ENCODE results near the gene CRP.
"Not testable (repeated sequence)": the region's sequence is repeated elsewhere in the genome, so short reads cannot be mapped to it uniquely, and the experiment has no call there.

CRP gene

DNA sequence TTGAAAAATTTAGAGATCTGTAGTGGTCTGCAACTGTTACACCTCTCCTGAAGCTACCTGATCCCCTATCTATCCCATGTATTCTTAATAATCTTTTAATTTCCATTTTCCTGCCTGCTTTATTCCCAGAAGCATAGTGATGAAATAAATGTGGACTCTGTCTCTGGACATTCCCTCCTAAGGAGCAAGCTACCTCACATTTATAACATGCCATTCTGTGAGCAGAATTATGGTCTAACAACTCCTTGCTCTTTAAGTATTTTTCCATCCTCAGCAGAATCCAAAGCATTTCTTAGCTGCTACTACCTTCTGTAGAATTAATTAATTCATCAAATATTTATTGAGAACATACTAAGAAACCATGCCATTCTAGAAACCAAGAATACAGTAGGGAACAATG lies 15.1 kb downstream of the CRP start:
- DNase-seq = no peak

DNA sequence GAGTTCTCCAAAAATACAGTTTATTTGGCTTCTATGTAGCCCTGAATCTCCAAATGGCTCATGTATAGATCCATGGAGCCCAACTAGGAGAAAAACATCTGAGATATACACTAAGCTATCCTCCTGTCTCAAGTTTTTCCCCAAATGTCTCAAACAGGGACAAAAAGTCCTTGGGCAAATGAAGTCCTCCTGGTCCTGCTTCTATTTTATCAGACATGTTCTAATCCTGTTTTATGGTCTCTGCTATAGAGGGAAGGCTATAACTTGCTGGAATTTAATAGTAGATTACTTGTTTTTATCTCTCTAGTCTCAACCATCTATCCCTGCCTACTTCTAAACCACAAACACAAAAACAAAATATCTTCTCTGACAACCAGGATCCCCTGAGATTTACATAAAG lies 26.9 kb downstream of the CRP start:
- DNase-seq = no peak

DNA sequence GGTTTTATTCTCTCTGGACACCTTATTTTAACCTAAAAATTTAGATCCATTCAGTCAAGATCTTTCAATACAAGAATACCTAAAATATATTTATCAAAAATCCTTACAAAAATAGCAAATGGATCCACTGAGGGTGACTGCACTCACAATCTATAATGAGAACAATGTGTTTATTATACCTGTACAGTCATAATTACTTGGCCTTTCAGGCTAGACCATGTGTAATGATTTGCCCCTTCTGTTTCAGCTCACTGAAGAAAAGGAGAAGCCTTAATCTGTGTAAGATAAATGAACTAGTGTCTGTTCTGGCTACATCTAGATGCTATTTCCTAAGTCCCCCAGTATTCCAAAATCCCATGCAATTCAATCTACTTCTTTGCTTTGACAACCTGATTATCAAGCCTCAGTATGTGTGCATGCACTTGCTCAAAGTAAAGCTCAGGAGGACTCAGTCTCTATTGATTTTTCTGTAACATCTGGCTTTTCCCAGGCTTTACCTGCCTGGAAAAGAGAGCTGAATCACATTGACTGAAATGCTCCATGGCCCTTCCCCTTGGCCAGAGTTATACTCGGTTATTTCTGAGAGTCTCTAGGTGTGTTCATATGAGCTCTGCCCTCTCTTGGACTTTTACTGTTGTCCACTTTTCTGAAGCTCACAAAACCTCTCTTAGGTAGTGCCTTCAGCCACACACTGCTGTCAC lies 27.6 kb downstream of the CRP start:
- DNase-seq = no peak

DNA sequence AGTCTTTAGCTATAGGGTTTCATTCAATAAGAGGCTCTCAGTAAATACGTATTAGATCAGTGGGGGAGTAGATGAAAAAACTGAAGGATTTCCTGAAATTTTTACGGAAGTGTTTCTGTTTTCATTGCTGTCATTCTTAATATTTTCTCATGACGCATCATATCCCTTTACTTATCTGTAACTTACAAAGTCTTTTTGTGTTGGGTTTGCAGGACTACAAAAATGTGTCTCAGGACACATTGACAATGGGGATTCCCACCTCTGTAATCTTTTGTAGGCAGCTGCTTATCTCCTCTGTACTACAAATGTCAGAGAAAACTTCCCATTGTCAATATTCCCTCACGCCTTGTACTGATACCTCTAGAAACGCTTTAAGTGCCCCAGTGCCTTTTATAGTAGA lies 35.5 kb downstream of the CRP start:
- DNase-seq = no peak

DNA sequence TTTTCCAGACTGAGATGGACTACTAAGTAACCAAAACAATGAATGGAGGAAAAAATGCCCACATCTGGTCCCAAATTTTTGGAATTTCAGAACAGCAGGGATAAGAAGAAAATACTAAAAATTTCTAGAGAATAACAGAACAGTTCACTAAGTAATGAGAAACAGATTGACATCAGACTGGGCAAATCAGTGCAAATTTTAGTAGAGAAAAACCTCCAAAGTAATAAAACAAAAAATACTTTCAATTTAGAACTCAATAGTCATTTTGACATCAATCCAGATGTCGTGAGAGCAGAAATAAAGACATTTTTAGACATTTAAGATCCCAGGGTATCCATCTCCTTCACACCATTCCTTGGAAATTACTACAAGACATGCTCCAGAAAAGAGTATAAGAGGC lies 39.3 kb downstream of the CRP start:
- no peak for DNase-seq

- not testable (repeated sequence) for DNase-seq
Observed at GRCh38 chr1:159672390-159672789, 42.0 kb downstream of the CRP start.

DNA sequence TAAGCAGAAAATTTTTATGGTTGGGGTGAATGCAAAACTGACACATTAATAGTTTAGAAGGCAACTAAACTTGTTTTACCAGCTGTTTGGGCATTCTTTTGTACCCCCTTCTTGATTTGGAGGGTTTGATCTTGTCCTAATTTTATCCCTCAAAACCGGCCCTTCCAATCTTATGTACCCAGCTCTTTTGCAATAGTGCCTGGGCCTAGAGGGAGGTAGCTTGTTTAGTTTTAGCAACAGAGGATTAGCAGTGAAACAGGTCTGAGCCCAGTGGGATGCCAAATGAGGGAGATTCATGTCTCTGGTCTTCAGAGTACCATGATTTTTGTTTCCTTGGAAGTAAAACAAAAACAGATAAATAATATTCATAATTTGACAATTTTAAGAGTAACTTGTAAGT lies 45.1 kb downstream of the CRP start:
- DNase-seq = no peak

- DNase-seq = no peak
Observed at GRCh38 chr1:159668739-159669138, 45.6 kb downstream of the CRP start.

DNA sequence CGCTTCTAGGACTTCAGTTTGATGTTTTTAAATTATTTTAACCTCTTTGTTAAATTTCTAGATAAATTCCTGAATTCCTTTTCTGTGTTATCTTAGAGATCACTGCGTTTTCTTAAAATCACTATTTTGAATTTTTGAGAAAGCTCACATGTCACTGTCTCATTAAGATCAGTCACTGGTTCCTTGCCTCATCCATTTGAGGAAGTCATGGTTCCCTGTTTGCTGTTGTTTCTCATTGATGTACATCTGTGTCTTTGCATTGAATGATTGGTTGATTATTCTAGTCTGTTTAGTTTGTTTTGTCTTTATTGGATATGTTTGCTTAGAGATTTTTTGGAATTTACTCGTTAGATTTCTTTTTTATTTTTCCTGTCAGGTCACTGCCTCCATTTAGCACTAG lies 50.1 kb downstream of the CRP start:
- no peak for DNase-seq

GRCh38 chr1:159663552-159663951 lies 50.8 kb downstream of the CRP start:
- no peak for DNase-seq
